GM12874 (cell line): ENCODE results near the gene SMPX.

ENCODE experiments used
- TF ChIP-seq, protein P1 (sequence below): IDR thresholded peaks from 2 replicates; pipeline ENCODE4 v1.5.1; 2011; ENCODE audit warnings: low read depth, mild to moderate bottlenecking, control low read depth, low read length, moderate library complexity; ENCODE audit not compliant: insufficient read depth

Gene SMPX

GRCh38 chrX:21741869-21742701 is 15.8 kb downstream of the SMPX start:
- TF ChIP-seq, protein P1, sequence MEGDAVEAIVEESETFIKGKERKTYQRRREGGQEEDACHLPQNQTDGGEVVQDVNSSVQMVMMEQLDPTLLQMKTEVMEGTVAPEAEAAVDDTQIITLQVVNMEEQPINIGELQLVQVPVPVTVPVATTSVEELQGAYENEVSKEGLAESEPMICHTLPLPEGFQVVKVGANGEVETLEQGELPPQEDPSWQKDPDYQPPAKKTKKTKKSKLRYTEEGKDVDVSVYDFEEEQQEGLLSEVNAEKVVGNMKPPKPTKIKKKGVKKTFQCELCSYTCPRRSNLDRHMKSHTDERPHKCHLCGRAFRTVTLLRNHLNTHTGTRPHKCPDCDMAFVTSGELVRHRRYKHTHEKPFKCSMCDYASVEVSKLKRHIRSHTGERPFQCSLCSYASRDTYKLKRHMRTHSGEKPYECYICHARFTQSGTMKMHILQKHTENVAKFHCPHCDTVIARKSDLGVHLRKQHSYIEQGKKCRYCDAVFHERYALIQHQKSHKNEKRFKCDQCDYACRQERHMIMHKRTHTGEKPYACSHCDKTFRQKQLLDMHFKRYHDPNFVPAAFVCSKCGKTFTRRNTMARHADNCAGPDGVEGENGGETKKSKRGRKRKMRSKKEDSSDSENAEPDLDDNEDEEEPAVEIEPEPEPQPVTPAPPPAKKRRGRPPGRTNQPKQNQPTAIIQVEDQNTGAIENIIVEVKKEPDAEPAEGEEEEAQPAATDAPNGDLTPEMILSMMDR: no peak

- TF ChIP-seq, protein P1: no peak
These were observed 16.6 kb downstream of the SMPX start for GRCh38 chrX:21741364-21741763.

GRCh38 chrX:21740329-21741274 is 17.3 kb downstream of the SMPX start:
- TF ChIP-seq, protein P1: no peak

GRCh38 chrX:21738950-21739287 is 19.0 kb downstream of the SMPX start:
- TF ChIP-seq, protein P1: no peak

- TF ChIP-seq, protein P1: no peak
These were observed 19.5 kb downstream of the SMPX start for GRCh38 chrX:21738210-21738949.

DNA sequence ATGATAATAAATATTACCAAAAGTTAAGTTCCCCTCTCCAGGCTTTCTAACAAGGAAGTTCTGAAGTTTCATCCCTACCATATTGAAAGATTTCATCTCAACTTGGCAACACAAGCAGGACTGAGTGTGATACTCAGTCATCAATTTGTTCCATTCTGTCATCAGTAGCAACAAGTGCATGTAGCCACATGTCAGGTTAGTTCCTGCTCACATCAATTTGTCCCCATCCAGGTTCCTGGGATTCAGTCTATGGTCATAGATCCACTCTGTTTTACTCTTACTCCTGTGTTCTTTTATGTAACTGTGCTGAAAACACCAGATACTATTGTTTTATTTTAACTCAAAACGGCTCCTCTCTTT is 22.2 kb downstream of the SMPX start:
- TF ChIP-seq, protein P1: no peak

DNA sequence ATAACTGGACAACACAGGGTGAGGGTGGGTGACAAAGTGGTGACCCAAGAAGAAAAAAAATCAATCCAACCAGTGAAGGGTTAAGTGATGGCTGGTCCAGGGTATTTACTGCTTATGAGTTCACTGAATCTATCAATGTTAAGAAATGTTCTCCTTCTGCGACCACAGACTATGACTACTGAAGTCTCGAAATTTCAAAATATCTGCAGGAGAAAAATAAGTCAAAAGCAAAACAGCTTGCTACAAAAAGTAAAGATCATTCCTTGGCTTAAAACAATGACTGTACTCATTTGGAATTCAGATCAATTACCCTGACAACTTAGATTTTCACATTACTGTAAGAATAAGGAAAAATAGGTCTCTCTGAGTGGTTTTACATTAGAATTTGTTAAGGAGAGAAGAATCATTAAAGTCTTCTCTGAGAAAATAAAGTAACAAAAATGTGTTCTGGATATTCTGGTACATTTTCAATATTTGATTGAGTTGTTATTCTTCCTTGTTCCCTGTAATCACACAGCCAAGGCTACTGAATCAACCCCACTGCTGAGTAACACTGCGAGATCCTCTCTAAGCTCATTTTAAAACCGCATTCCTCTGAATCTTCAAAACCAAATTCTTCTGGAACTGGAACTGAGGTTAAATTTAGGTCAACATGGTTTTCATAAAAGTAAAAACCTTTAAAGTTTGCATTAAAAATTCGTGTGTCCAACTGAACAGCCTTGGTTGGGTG is 22.7 kb downstream of the SMPX start:
- TF ChIP-seq, protein P1: no peak
